AG04450 (cell line): ENCODE results near the gene NBL1. TPM values are rescaled to one million over a fixed set of nuclear protein-coding genes. Genes with fewer than 3 reads are reported as not detected.
A peak's percentile ranks its signal among the peaks of the same experiment; 100 is the strongest.

Experiments used
- CTCF ChIA-PET: fragments of 300-600, 350-600 bp; formaldehyde crosslinking; extraction: SDS; loops from one replicate; lab custom pipeline; 2022; ENCODE audit warnings: antibody characterized with exemption, inconsistent platforms; lab: Charles Lee
- POLR2A ChIA-PET: fragments of 350-600 bp; formaldehyde crosslinking; extraction: SDS; loops from one replicate; lab custom pipeline; 2021; ENCODE audit warnings: antibody characterized with exemption, inconsistent platforms; lab: Yijun Ruan, JAX
- DNase-seq: peaks from one replicate; pipeline ENCODE4 v3.0.0-alpha.2; 2011; ENCODE audit warnings: low read depth, low spot score
- H3K27ac ChIP-seq: one replicate; pipeline ENCODE4 v1.5.1; 2012; ENCODE audit warnings: low read depth, low read length, control low read depth
- H3K27me3 ChIP-seq: one replicate; pipeline ENCODE4 v1.6.0; 2012; ENCODE audit warnings: low read length; ENCODE audit not compliant: control insufficient read depth, insufficient read depth
- H3K4me3 ChIP-seq: 2 replicates; pipeline ENCODE4 v1.5.1; 2011; ENCODE audit warnings: mild to moderate bottlenecking, low read depth, low read length, control low read depth
- H3K9me3 ChIP-seq: 2 replicates; pipeline ENCODE4 v1.5.1; 2012; ENCODE audit warnings: low read length; ENCODE audit not compliant: control insufficient read depth, insufficient read depth
- polyA plus RNA-seq: library from polyadenylated mRNA; depleted of rRNA; stranded (reverse); fragments of >200 nt; gene quantifications from 2 replicates; pipeline ENCODE4 v1.2.3, GENCODE V29; 2011
- TF ChIP-seq, protein P1 (sequence below): IDR thresholded peaks from 2 replicates; pipeline ENCODE4 v1.5.1; 2011; ENCODE audit warnings: low read depth, low read length, control low read depth, inconsistent platforms

The NBL1 gene
- polyA plus RNA-seq, 1 experiment = 151 TPM

DNA sequence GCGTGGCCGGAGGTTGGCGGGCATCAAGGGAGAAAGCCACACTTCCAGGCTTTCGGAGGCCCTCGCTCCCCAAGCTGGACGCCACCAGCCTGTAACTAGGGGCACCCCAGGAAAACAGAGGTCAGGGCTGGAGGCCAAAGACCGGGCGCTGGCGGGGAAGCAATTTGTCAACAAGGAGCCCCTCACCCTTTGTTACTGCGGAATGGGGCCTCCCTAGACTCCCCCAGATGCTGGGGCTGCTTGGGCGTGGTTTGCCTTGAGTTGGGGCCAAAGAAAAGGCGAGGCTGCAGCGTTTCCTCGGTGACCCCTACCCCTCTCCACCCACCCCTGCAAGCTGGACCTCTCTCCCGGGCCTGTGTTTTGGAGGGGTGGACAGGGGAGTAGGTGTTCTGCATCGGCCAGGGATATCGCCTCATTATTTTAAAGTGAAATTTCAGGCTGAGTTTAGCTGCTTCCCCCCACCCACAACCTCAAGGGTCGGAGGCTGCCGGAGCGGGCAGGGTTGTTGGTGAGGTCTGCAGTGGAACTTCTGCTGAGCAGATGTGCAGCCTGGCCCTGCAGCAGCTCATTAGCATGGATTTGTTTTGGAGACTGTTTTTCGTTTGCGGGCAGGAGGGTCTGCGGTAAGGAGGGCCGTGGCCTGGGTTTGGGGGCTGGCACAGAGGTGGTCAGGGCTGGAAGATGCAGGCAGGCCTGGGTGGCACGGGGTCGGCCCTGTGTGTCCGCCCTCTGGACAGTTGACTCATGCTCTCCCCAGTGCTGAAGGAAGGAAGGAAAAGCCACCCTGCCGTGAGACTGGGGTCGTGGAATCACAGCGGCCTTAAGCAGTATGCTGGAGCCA is 1.5 kb downstream of the NBL1 start:
- Histone ChIP-seq H3K4me3 (peak overlapping the region; percentile 87), H3K27me3 (no peaks in the 10 kb centered on the region), H3K27ac (no peak overlapping the region), H3K9me3 (no peaks in the 10 kb centered on the region)
- no peak for DNase-seq
- POLR2A ChIA-PET = no interaction called here
- CTCF ChIA-PET = interaction anchor here (0.6 to 1.7 kb wide), 3 partner anchors 221 to 304 kb away, joined by 3 to 5 read pairs (median 4); no protein-coding TSS in a partner anchor
- TF ChIP-seq, protein P1, sequence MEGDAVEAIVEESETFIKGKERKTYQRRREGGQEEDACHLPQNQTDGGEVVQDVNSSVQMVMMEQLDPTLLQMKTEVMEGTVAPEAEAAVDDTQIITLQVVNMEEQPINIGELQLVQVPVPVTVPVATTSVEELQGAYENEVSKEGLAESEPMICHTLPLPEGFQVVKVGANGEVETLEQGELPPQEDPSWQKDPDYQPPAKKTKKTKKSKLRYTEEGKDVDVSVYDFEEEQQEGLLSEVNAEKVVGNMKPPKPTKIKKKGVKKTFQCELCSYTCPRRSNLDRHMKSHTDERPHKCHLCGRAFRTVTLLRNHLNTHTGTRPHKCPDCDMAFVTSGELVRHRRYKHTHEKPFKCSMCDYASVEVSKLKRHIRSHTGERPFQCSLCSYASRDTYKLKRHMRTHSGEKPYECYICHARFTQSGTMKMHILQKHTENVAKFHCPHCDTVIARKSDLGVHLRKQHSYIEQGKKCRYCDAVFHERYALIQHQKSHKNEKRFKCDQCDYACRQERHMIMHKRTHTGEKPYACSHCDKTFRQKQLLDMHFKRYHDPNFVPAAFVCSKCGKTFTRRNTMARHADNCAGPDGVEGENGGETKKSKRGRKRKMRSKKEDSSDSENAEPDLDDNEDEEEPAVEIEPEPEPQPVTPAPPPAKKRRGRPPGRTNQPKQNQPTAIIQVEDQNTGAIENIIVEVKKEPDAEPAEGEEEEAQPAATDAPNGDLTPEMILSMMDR = no peak

DNA sequence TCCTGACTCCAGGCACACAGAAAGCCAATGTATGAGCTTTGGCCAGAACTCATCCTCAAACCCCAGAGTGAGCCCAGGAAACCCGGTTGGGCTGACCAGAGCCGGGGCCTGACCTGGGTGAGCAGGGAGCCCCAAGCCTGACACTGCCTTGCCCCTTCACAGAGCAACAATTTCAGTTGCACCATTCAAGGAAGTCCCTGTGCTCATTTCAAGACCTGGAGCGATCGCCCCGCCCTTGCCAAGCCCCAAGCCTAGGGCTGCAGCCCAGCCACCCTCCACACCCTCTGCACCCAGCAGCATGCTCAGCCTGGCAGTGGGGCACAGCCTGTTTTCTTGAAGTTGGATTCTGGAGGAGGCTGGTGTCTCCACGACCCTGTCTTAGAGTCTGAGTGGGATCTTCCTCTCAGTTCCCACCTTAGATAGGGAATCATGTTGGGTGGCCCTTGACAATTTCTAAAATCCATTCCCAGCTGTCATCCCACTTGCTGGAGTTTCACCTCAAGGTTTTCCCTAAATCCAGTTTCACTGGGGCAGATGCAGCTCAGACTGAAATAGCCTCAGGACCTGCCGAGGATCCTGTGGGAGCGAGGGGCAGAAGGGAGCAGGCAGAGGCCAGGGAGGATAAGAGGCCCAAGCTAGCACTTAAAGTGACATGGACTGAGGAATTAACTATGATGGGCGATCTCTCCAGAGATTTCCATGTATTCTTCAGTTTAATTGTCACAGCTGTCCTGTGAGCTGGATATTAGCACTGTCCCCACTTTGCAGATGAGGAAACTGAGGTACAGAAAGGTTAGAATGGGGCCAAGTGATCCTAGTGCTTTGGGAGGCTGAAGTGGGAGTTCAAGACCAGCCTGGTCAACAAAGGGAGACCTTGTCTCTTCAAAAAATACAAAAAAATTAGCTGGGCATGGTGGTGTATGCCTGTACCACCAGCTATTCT is 2.5 kb downstream of the NBL1 start:
- DNase-seq = no peak
- H3K27me3 ChIP-seq = no peaks in the 10 kb centered on the region
- H3K9me3 ChIP-seq = no peaks in the 10 kb centered on the region
- ChIA-PET CTCF (interaction anchor here (0.6 to 2.6 kb wide), 8 partner anchors 14 to 303 kb away, joined by 3 to 17 read pairs (median 4); no protein-coding TSS in a partner anchor), POLR2A (no interaction called here)
- peak overlapping the region; percentile 87 for H3K4me3 ChIP-seq
- TF ChIP-seq, protein P1 = no peak
- H3K27ac ChIP-seq = no peak overlapping the region

DNA sequence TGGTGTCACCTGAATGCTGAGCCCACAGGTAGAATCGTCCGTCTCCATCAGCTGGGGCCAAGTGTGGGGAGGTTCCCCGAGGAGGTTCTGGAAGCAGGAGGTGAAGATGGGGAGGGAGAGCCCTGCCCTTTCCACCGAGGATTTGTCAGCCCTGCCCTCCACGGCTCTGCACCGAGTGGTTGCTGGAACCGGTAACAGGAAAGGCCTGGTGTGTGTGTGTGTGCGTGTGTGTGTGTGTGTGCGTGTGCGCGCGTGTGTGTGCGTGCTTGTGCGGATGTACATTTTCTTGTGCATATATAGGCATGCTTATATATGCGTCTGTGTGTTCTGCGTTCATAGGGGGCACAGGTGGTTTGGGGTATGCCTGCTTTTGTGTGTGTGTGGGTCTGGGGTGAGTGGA is 3.5 kb downstream of the NBL1 start:
- Histone ChIP-seq H3K9me3 (no peaks in the 10 kb centered on the region), H3K4me3 (peak overlapping the region; percentile 40), H3K27me3 (no peaks in the 10 kb centered on the region), H3K27ac (no peak overlapping the region)
- ChIA-PET POLR2A (interaction anchor here (0.6 kb wide), 1 partner anchor 231 kb away, joined by 3 read pairs; no protein-coding TSS in a partner anchor), CTCF (interaction anchor here (1.0 to 2.6 kb wide), 4 partner anchors 13 to 160 kb away, joined by 3 to 17 read pairs (median 4); no protein-coding TSS in a partner anchor)
- TF ChIP-seq, protein P1 = no peak
- no peak for DNase-seq

DNA sequence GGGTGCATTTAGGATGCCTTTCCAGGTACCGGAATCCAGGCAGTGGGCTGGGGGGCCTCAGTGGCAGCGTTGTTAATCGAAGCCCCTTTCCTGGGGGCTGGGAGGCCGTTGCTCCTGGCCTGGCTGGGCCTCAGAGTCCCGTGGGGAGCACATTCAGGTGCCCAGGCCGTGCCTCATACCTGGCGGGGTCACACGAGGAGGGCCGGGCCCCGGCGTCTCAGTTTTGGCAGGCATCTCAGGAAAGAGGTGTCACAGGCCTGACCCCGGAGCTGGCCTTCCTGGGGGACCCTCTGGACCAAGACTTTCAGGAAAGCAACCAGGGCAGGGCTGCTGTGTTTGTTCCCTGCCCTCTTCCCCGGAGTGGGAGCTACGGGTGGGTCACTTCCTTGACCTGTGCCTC is 4.1 kb downstream of the NBL1 start:
- Histone ChIP-seq H3K4me3 (no peak overlapping the region), H3K27ac (no peak overlapping the region), H3K9me3 (no peaks in the 10 kb centered on the region), H3K27me3 (no peaks in the 10 kb centered on the region)
- CTCF ChIA-PET = interaction anchor here (0.6 to 2.6 kb wide), 6 partner anchors 8 to 307 kb away, joined by 3 to 17 read pairs (median 4); no protein-coding TSS in a partner anchor
- DNase-seq = no peak
- POLR2A ChIA-PET = interaction anchor here (0.6 kb wide), 1 partner anchor 232 kb away, joined by 3 read pairs; no protein-coding TSS in a partner anchor
- TF ChIP-seq, protein P1 = no peak
